Eye (tissue), 1 donor: Measurements from ENCODE around the gene EFCAB12.

ENCODE experiments used
- DNase-seq: peaks from one replicate; pipeline ENCODE4 v3.0.0-alpha.2; 2015

Gene EFCAB12

DNA sequence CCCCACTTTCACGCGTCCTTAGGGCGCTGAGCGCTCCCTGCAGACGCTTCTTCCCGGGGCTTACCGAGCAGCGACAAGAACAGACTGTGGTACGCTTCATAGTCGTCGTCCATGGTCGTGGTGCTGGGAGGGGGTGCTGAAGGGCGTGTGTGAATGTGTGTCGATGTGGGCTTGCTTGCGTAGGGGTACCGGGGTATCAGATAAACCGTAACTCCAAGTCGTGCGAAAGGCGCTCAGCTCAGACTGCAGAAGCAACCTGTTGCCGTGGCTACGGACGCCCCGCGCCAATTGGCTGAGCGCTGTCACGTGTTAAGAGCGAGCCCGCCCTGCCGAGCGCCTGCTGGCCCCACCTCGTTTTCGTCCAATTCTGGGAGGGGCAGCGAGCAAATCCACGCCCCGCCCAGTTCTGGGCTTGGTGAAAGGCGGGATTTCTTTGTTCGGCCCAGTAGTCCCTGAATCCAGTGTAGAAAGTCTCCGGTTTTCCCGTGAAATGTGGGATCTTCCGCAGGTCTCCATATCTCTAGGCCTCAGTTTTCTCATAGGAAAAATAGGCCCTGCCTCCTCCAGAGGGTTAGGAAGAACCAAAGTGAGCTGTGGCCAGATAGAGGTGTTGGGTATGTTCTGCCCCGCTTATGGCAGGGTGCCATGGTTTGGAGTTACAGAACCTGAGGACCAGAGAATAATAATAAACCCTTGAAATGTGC lies at the start of gene EFCAB12:
TSS of gene EFCAB12 (minus strand) at position 261 of the 704 bp plus-strand sequence. CDS start at position 113, 148 bp downstream.
- peak; percentile 97 for DNase-seq

DNA sequence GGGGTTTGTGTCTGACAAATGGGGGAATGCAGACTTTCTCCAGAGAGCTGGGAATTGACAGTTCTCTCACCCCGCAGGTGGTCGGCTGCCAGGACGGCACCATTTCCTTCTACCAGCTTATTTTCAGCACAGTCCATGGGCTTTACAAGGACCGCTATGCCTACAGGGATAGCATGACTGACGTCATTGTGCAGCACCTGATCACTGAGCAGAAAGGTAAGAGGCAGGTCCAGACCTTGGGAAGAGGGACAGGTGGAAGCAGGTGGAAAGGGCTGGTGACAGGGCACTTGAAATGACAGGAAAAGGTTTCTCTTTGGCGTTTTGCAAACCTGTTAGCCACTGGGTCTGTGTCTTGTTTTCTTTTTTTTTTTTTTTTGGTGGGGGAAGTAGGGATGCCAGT lies 48.1 kb upstream of the EFCAB12 start:
- no peak for DNase-seq

DNA sequence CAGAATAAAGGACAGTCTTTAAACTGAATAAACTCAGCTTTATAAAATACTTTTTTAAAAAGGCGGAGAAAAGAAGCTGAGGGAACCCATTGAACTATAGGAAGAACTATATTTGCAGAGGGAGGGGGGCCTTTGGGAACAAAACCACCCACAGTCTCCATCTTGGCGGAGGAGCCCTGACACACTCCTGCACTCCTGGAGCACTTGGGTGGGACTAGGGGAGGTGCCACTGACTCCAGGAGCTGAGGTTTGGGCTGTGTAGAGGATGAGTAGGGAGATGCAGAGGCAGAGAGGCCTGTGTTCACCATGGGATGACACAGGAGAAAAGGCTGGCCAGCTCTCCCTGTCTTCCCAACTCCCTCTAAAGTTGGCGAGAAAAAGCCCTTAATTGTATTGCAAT lies 47.4 kb upstream of the EFCAB12 start:
- DNase-seq, result no peak

DNA sequence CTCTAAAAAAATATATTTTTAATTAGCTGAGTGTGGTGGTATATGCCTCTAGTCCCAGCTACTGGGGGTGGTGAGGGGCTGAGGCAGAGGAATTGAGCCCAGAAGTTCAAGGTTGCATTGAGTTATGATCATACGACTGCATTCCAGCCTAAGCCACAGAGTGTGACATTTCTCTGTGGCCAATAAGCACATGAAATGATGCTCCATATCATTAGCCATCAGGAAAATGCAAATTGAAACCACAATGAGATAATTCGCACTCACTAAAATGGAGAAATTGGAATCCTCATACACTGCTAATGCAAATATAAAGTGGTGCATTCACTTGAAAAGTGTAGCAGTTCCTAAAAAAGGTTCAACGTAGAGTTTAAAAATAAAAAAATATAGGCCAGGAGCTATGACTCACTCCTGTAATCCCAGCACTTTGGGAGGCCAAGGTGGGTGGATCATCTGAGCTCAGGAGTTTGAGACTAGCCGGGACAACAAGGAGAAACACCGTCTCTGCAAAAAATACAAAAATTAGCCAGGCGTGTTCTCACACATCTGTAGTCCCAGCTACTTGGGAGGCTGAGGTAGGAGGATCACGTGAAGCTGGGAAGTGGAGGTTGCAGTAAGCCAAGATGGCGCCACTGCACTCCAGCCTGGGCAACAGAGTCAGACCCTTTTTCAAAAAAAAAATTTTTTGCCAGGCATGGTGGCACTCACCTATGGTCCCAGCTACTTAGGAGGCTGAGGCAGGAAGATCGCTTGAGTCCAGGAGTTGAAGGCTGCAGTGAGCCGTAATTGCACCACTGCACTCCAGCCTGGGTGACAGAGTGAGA lies 46.8 kb upstream of the EFCAB12 start:
- no peak for DNase-seq

DNA sequence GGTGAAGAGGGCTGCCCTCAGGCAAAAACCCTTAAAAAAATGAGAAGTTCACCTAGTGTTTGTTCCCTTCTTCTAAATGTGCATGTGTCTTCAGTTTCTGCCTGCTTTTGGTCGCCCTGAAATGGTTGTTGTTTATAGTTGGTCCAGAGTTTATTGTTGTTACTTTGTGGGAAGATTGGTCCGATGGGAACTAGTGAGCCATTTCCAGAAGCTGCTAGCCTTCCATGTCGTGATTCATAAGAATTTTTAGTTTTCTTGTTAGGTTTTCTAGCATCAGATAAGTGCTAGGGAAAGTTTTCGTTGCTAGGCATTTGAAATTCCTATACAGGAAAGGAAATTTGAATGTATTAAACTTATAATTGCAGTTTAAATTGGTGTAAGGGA lies 45.3 kb upstream of the EFCAB12 start:
- no peak for DNase-seq

DNA sequence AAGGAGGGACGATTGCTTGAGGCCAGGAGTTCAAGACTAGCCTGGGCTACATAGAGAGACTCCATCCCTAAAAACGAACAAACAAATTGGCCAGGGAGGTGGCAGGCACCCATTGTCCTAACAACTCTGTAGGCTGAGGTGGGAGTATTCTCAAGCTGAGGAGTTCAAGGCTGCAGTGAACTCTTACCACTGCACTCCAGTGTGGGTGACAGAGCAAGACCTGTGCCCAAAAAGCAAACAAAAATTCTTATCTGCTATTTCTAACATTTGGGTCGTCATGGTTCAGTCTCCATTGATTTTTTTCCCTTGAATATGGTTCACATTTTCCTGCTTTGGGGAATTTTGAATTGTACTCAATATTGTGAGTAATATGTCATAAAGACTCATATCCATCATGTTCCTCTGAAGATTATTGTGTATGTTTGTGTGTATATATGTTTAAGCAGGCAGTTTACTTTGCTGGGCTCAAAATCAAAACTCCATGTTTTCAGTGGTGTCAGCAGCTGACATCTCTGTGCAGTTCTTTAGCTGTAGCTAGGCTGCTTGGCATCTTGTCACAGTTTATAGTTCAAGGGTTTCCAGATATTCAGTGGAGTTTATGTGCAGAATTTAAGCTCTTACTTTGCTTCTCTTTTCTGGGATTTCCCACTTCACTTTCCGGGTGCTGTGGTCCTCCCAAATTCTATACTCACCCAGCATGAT lies 44.8 kb upstream of the EFCAB12 start:
- DNase-seq, result no peak

DNA sequence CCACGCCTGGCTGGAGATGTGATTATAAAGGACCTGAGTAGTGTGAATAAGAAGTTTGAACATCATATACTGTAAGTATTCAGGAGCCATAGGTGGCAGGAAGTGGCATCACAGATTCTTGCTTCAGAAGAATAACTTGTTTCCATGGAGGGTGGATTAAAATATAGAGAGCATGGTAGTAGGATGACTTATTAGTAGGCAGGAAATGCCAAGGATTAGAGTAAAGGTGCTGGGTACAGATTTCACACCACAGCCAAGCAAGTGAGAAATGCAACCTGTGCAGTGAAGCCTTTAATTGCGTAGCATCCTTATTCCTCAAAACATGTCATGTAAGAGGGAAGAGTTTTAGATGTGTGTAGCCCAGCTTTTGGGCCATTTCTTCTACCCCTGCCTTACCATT lies 42.4 kb upstream of the EFCAB12 start:
- no peak for DNase-seq

DNA sequence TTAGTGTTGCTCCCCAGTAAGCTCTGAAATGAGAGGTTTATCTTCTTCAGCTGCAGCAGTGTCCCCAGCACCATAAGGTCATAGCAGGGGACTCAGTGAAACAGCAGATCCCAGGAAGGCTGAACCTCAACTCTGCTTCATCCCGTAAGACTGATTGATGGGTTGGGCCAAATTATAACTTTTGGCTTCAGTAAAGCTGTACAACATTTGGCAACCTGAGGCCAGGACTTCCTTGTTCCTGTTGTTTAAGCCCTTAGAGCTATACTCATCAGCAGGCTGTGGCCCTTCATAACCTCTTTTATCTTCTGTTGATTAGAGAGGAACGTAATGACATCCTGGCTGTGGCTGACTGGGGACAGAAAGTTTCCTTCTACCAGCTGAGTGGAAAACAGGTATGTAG lies 40.6 kb upstream of the EFCAB12 start:
- no peak for DNase-seq

DNA sequence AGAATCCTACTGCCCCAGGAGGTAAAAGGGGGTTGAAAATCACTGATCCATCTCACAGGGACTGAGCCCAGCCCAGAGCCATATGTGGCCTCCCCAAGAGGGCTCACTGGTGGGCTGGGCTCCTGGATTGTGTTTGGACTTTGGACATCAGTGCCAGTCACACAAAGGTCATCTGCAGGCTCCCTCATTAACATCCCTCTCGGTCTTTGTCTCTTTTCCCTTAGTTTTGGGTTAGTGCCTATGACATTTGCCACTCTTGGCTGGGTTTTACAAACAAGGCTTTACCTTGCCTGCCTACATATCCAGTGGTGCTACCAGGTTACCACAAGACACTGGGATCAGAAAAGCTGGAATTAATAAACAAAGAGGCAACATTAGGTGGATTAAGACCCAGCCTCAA lies 39.5 kb upstream of the EFCAB12 start:
- no peak for DNase-seq

DNA sequence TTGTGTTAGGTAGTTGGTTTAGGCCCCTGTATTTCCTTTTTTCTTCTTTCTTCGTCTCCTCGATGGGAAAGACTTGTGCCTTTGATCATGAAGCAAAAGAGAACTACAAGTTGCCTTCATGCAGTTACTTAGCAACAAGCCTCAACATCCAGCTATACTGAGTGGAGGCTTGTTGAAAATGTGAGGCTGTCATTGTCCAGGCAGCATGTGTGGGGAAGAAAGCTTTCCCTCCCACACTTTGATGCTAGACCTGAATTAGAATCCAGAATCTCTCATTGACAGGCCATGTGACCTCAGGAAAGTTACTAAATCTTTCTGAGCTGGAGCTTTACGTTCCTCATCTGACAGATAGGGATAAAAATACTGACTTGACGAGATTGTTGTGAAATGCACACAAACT lies 35.3 kb upstream of the EFCAB12 start:
- DNase-seq, result no peak

DNA sequence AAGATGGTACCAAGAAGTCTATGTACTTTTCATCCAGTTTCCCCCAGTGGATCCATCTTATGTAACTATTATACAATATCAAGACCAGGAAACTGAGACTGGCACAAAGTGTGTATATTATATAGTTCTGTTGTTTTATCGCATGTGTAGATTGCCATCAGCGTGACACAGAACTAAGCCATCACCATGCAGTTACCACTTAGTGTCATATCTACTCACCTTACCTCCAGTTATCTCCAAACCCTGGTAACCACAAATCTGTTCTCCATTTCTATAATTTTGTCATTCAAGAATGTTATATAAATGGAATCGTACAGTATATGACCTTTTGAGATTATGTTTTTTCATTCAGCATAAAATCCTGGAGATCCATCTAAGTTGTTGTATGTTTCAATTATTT lies 34.7 kb upstream of the EFCAB12 start:
- DNase-seq, result no peak

DNA sequence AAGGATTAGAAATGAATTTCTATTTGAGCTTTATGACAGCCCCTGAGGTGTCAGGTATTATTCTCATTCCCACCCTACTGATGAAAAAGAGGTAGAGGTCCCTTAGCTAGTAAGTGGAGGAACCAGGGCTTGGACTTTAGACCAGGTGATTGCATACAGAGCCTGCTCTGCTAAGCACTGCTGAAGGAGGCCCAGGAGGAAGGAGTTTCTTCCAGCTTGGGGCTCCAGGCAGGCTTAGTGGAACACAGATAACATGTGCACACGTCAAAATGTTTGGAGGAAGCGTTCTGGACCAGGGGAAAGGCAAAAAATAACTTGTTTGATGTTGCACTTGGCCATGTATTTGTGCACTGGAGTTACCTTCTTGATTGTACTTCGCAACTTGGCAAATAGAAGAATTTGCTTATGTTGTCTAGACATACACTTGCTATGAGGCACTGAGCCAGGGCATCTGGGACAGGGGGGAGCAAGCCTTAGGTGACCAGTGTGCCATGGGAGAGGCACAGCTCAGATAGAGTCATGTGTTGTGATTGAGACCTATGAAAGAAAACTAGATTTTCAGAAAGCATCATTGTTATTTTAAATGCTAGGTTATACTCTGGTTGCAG lies 34.0 kb upstream of the EFCAB12 start:
- no peak for DNase-seq

DNA sequence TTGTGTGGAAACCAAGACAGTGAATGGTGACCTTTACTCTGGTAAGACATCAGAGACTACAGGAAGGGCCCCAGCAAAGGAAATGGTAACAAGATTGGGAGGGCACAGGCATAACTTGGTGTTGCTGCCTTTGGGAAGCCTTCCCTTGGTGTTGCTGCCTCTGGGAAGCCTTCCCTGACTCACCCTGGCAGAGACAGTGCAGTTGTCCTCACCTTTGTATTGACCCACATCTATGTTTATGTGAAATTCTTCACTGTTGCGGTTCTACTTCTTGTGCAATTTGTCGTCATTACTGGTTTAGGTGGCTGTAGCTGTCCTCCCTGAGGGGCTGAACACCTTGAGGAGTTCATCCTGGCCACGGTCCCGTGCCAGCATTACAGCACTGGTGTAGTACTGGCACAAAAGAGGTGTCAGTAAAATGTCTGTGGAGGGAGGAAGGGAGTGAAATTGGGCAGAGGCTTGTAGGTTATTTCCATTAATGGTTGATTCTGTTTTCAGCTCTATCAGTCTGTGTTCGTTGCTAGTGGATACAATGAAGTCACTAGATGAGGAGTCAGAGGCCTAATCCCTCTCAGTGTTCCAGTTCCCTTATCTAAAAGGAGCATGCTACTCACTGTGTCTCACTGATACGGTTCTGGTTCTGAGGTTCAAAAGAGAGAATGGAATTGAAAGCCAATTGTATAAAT lies 33.2 kb upstream of the EFCAB12 start:
- DNase-seq, result no peak

DNA sequence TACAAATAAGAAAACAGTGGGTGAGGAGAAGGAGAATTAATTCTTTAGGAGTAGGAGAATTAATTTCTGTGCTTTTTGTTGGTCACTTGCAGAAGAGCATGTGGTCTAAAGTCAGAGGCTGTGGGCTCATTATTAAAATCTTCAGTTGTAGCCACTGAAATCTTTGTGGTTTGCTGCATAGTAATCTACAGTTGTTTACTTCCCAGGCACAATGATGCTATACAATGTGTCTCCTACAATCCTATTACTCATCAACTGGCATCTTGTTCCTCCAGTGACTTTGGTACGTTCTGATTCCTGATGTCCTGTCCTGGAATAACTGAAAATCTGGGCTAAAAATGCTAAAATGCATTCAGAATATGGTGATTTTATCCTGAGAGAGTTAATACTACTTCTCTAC lies 32.6 kb upstream of the EFCAB12 start:
- no peak for DNase-seq

DNA sequence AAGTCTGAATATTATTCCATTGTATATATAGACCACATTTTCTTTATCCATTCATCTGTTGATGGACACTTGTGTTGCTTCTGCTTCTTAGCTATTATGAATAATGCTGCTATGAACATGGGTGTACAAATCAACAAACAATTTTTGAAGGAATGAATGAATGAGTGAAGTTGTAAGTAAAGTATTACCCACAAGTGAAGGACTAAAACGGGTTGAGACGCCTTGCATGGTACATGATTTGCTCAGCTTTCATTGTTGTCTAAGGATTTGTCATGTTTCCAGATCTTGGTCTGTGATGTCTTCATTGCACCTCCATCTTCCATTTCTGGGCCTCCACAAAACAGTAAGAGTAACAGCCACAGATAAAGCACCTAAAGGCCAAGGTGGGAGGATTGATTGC lies 32.1 kb upstream of the EFCAB12 start:
- DNase-seq, result no peak

DNA sequence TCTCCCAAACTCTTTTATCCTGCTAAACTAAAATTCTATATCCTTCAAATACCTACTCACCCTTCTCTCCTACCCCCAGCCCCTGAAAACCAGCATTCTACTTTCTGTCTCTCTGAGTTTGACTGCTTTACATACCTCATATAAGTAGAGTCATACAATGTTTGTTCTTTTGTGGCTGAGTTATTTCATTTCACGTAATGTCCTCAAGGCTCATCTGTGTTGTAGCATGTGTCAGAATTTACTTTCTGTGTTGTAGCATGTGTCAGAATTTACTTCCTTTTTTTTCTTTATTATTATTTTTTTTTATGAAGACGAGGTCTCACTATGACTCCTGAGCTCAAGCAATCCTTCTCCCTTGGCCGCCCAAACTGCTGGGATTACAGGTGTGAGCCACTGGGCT lies 31.7 kb upstream of the EFCAB12 start:
- no peak for DNase-seq

DNA sequence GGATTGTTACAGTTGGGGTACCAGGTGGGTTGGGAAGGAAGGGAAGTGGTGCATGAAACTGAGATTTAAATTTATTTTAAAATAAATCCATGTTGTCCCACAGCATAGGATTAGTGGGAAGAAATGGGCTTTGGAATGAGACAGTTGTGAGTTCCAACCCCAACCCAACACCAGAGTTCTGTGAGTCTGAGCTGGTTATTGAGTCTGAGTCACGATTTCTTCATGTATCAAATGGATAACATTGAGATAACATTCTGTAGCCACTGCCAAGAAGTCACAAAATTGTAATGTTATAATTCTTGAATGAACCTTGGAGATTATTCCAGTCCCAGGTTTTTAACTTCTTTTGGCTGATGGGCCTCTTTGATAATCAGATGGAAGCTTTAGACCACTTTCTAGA lies 25.3 kb upstream of the EFCAB12 start:
- DNase-seq, result no peak

DNA sequence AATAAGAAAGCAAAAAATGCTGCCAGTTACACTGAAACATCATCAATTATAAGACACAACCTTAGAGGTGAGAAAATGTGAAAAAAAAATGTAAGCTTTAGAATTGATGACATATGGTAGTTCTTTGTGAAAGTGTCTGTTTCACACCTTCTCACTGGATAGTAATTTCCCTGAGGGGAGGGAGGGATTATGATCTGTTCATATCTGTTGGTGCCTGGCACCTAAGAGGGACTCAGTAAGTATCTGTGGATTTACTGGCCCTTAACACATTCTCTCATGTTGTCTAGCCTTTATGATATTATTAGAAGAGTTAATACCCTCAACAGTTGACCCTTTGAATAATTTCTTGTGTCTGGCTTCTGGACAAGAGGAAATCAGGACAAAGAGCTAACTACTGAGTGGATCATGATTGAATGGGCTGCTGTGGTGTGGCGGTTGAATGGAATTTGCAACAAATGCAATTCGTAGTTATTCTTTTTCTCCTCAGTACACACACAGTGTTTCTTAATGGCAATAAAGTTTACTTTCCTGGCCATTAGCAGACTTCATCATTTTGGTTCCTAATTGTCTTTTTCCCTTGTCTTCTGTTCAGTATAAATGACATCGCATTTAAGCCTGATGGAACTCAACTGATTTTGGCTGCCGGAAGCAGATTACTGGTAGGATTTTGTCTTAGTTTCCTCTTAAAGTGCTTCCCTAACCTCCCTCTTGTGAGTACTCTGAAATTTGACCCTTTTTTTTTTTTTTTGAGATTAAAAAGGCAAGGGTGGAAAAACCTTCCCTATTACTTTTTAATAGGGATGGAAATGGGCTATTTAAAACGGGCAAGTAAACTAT lies 21.1 kb upstream of the EFCAB12 start:
- peak; percentile 49 for DNase-seq

DNA sequence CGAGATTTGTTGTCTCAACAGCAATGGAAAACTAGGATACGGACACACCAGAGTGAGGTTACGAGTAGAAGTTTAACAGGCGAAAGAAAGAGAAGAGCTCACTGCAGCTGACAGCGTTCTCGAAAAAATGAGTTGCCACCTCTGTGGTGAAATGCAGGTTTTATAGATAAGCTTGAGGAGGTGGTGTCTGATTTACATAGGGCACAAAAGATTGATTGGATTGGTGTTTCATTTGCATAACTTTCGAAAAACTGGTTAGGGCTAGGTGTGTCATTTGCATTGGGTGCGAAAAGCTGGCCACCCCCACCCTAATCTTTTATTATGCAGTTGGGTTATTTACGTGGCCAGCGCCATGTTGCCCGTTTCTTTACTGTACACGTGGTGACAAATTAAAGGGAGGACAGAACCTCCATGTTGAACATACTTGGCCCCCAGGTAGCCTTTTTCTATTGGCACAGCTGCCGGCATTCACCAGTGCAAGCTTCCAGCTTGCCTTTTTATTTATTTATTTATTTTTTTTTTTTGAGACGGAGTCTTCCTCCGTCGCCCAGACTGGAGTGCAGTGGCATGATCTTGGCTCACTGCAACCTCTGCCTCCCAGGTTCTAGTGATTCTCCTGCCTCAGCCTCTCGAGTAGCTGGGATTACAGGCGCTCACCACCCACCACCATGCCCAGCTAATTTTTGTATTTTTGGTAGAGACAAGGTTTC lies 19.9 kb upstream of the EFCAB12 start:
- no peak for DNase-seq

DNA sequence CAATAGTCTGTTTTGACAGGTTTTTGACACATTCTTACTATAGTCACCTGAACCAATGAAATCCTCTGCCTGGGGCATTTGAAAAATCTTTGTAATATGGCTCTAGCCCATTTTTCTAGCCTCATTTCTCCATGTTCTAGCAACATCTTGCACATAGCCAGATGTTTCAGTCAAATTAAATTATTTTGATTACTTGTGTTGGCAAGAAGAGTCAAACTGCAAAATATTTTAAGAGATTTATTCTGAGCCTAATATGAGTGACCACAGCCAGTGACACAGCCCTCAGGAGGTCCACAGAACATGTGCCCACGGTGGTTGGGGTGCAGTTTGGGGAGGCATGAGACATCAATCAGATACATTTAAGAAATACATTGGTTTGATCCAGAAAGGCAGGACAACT lies 18.5 kb upstream of the EFCAB12 start:
- no peak for DNase-seq

DNA sequence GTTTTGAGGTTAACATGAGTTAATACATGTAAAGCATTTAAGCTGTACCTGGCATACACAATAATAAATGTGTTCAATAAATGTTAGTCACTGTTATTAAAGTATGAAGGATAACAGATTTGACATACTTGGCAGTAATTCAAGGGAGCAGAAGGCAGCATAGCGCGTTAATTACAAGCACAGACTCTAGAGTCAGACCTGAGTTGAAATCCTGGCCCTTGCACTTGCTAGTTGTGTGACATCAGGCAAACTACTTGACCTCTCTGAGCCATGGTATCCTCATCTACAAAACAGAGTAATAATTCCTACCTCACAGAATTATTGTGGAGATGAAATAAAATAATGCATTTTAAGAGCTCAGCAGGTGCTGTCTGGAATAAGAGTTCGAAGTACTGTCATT lies 17.0 kb upstream of the EFCAB12 start:
- DNase-seq, result no peak
